H9 (cell line): ENCODE results near the gene NAPSA. TPM values are rescaled to one million over a fixed set of nuclear protein-coding genes. Genes with fewer than 3 reads are reported as not detected.

ENCODE experiments used
- DNase-seq: peaks from one replicate; pipeline ENCODE4 v3.0.0-alpha.2; 2017
- H2AFZ ChIP-seq: one replicate; pipeline ENCODE4 v1.6.1; 2013; ENCODE audit warnings: mild to moderate bottlenecking, low read length, control low read depth, moderate library complexity
- H2AK5ac ChIP-seq: 2 replicates; pipeline ENCODE4 v1.6.1; 2013; ENCODE audit warnings: low read length, control low read depth, mixed read lengths; ENCODE audit not compliant: insufficient read length
- H2BK120ac ChIP-seq: one replicate; pipeline ENCODE4 v1.6.1; 2013; ENCODE audit warnings: low read depth, mild to moderate bottlenecking, low read length, control low read depth, inconsistent platforms; ENCODE audit not compliant: poor library complexity, severe bottlenecking
- H2BK12ac ChIP-seq: 2 replicates; pipeline ENCODE4 v1.6.1; 2013; ENCODE audit warnings: low read length, control low read depth, mixed read lengths, low read depth; ENCODE audit not compliant: insufficient read length
- H2BK15ac ChIP-seq: 2 replicates; pipeline ENCODE4 v1.6.1; 2013; ENCODE audit warnings: low read depth, low read length, control low read depth
- H2BK20ac ChIP-seq: one replicate; pipeline ENCODE4 v1.6.1; 2013; ENCODE audit warnings: low read depth, mild to moderate bottlenecking, low read length, control low read depth, inconsistent platforms; ENCODE audit not compliant: poor library complexity, severe bottlenecking
- H2BK5ac ChIP-seq: 2 replicates; pipeline ENCODE4 v1.6.1; 2013; ENCODE audit warnings: low read length, control low read depth, mixed read lengths; ENCODE audit not compliant: insufficient read length
- H3K14ac ChIP-seq: 2 replicates; pipeline ENCODE4 v1.6.1; 2013; ENCODE audit warnings: low read length, control low read depth; ENCODE audit not compliant: insufficient read depth
- H3K18ac ChIP-seq: 2 replicates; pipeline ENCODE4 v1.6.1; 2013; ENCODE audit warnings: low read depth, mild to moderate bottlenecking, mixed read lengths, low read length, control low read depth; ENCODE audit not compliant: insufficient read length
- H3K23ac ChIP-seq: 2 replicates; pipeline ENCODE4 v1.6.1; 2013; ENCODE audit warnings: low read length, control low read depth, mixed read lengths, low read depth; ENCODE audit not compliant: insufficient read length
- H3K23me2 ChIP-seq: 2 replicates; pipeline ENCODE4 v1.6.1; 2013; ENCODE audit warnings: low read depth, mild to moderate bottlenecking, mixed read lengths, low read length, control low read depth; ENCODE audit not compliant: insufficient read length, poor library complexity, severe bottlenecking
- H3K27ac ChIP-seq: 2 replicates; pipeline ENCODE4 v1.5.1; 2013; ENCODE audit warnings: low read length, control low read depth, mixed read lengths, low read depth; ENCODE audit not compliant: insufficient read length
- H3K27me3 ChIP-seq: 2 replicates; pipeline ENCODE4 v1.6.1; 2013; ENCODE audit warnings: low read length, control low read depth, inconsistent platforms; ENCODE audit not compliant: insufficient read depth
- H3K4ac ChIP-seq: 2 replicates; pipeline ENCODE4 v1.6.1; 2013; ENCODE audit warnings: low read depth, mild to moderate bottlenecking, control low read depth, inconsistent platforms, low read length, moderate library complexity
- H3K4me1 ChIP-seq: 2 replicates; pipeline ENCODE4 v1.6.1; 2013; ENCODE audit warnings: low read length, control low read depth, inconsistent platforms; ENCODE audit not compliant: insufficient read depth
- H3K4me2 ChIP-seq: 2 replicates; pipeline ENCODE4 v1.6.1; 2013; ENCODE audit warnings: low read length, control low read depth, mixed read lengths; ENCODE audit not compliant: insufficient read length, insufficient read depth
- H3K56ac ChIP-seq: 2 replicates; pipeline ENCODE4 v1.6.1; 2013; ENCODE audit warnings: low read depth, mild to moderate bottlenecking, mixed read lengths, low read length, control low read depth; ENCODE audit not compliant: insufficient read length
- H3K79me1 ChIP-seq: 2 replicates; pipeline ENCODE4 v1.6.1; 2013; ENCODE audit warnings: low read depth, mild to moderate bottlenecking, moderate library complexity, low read length, control low read depth, inconsistent platforms; ENCODE audit not compliant: insufficient read depth, poor library complexity, severe bottlenecking
- H3K79me2 ChIP-seq: 2 replicates; pipeline ENCODE4 v1.6.1; 2013; ENCODE audit warnings: low read length, control low read depth, inconsistent platforms; ENCODE audit not compliant: insufficient read depth
- H3K9ac ChIP-seq: 2 replicates; pipeline ENCODE4 v1.6.1; 2013; ENCODE audit warnings: low read length, control low read depth, mixed read lengths; ENCODE audit not compliant: insufficient read length; ENCODE audit errors: extremely low read depth
- H3K9me3 ChIP-seq: one replicate; pipeline ENCODE4 v1.6.1; 2013; ENCODE audit warnings: low read depth, low read length, inconsistent platforms; ENCODE audit not compliant: control insufficient read depth
- H3T11ph ChIP-seq: one replicate; pipeline ENCODE4 v1.6.1; 2013; ENCODE audit warnings: mild to moderate bottlenecking, low read length, control low read depth, inconsistent platforms
- H4K20me1 ChIP-seq: one replicate; pipeline ENCODE4 v1.6.1; 2013; ENCODE audit not compliant: control insufficient read depth, insufficient read length, insufficient read depth
- H4K5ac ChIP-seq: 2 replicates; pipeline ENCODE4 v1.6.1; 2013; ENCODE audit warnings: low read depth, mild to moderate bottlenecking, mixed read lengths, low read length, control low read depth; ENCODE audit not compliant: insufficient read length
- H4K8ac ChIP-seq: replicated peaks from 2 replicates; pipeline ENCODE4 v1.6.1; 2013; ENCODE audit warnings: low read length, control low read depth, mixed read lengths, low read depth; ENCODE audit not compliant: insufficient read length
- H4K91ac ChIP-seq: 2 replicates; pipeline ENCODE4 v1.6.1; 2013; ENCODE audit warnings: low read depth, mild to moderate bottlenecking, moderate library complexity, mixed read lengths, low read length, control low read depth; ENCODE audit not compliant: insufficient read length
- H3K27ac Mint-ChIP-seq, 3 experiments: 2 replicates in 2 of 3; 3 replicates in 1 of 3; pipeline ENCODE4 v1.8.0; 2020 to 2021; ENCODE audit warnings: mixed read lengths in 3 of 3, mild to moderate bottlenecking in 1 of 3, moderate library complexity in 1 of 3
- H3K27me3 Mint-ChIP-seq: 2 replicates; pipeline ENCODE4 v1.8.0; 2021; ENCODE audit warnings: low read depth, mild to moderate bottlenecking, moderate library complexity, mixed read lengths
- H3K36me3 Mint-ChIP-seq, 3 experiments: 2 replicates in 2 of 3; 3 replicates in 1 of 3; pipeline ENCODE4 v1.8.0; 2020 to 2021; ENCODE audit warnings: low read depth in 3 of 3, mixed read lengths in 3 of 3; ENCODE audit not compliant: insufficient read depth in 1 of 3
- H3K4me1 Mint-ChIP-seq, 2 experiments: 2 replicates each; pipeline ENCODE4 v1.8.0; 2020; ENCODE audit warnings: mixed read lengths in 2 of 2
- H3K4me3 Mint-ChIP-seq, 2 experiments: 2 replicates in 1 of 2; 3 replicates in 1 of 2; pipeline ENCODE4 v1.8.0; 2020 to 2021; ENCODE audit warnings: mild to moderate bottlenecking in 2 of 2, mixed read lengths in 2 of 2, moderate library complexity in 1 of 2
- H3K9me3 Mint-ChIP-seq, 2 experiments: 2 replicates in 1 of 2; 3 replicates in 1 of 2; pipeline ENCODE4 v1.8.0; 2020; ENCODE audit warnings: mild to moderate bottlenecking in 2 of 2, mixed read lengths in 2 of 2, moderate library complexity in 1 of 2
- CTCF ChIP-seq: fragments of 200-600 bp; sonication (generic); conservative IDR thresholded peaks from 3 replicates; pipeline ENCODE4 v1.8.0; 2021; ENCODE audit warnings: antibody characterized with exemption, mild to moderate bottlenecking
- WGBS: extraction: QIAGEN DNeasy Blood & Tissue Kit; methylation state at CpG from one replicate; pipeline ENCODE4 v1.1.7; 2013; ENCODE audit warnings: missing lambda C conversion rate, low lambda C conversion rate, mixed read lengths; ENCODE audit not compliant: insufficient read length; ENCODE audit errors: extremely low coverage; 5-methylcytosine and 5-hydroxymethylcytosine counted together
- total RNA-seq: library from RNA; stranded (reverse); gene quantifications from 2 replicates; pipeline ENCODE4 v1.2.1, GENCODE V29; 2021

Gene NAPSA
- total RNA-seq, 1 experiment from 2014 or later, result 0.44 TPM

GRCh38 chr19:50312967-50313811, 52.2 kb downstream of the NAPSA start:
- Histone ChIP-seq H3K4me2 (peak overlapping the region; percentile 72), H4K20me1 (no peaks in the 10 kb centered on the region)
- peaks cover 19 to 49% of the 10 kb centered on the region in 2 experiments for H3K4me1 Mint-ChIP-seq

More at GRCh38 chr19:50312967-50313811, 52.2 kb downstream of the NAPSA start:
- no peak overlapping the region for H4K8ac ChIP-seq
- H3K23me2 ChIP-seq, result peaks cover 24% of the 10 kb centered on the region
- H4K5ac ChIP-seq, result no peak overlapping the region
- H2AFZ ChIP-seq, result no peak overlapping the region
- H3K18ac ChIP-seq, result no peak overlapping the region
- no peak overlapping the region for H2AK5ac ChIP-seq
- no peak for TF ChIP-seq CTCF
- no peak overlapping the region for H2BK5ac ChIP-seq
- H3K9me3 ChIP-seq, result no peaks in the 10 kb centered on the region
- no CpG with 5 or more reads among the region's 27 CpGs for WGBS
- no peak overlapping the region for H3K56ac ChIP-seq
- H3K36me3 Mint-ChIP-seq, result peaks cover 0 to 16% (median 8%) of the 10 kb centered on the region in 3 experiments; a peak in 5 of 7 replicates
- H4K91ac ChIP-seq, result no peak overlapping the region
- H3K9me3 Mint-ChIP-seq, result no peaks in the 10 kb centered on the region; a peak in 1 of 5 replicates
- H3K27ac Mint-ChIP-seq, result peak overlapping the region; percentile 66 to 97 (median 97)
- H3K27me3 Mint-ChIP-seq, result peaks cover 16% of the 10 kb centered on the region
- no peak overlapping the region for H2BK12ac ChIP-seq
- no peak overlapping the region for H3K14ac ChIP-seq
- H3K27me3 ChIP-seq, result no peaks in the 10 kb centered on the region
- DNase-seq, result no peak
- H3K23ac ChIP-seq, result no peak overlapping the region
- H3K9ac ChIP-seq, result no peak overlapping the region
- no peak overlapping the region for H2BK15ac ChIP-seq
- no peak overlapping the region for H3K4ac ChIP-seq
- no peaks in the 10 kb centered on the region for H3K79me2 ChIP-seq
- H2BK20ac ChIP-seq, result no peak overlapping the region
- H2BK120ac ChIP-seq, result no peak overlapping the region
- peak overlapping the region; percentile 29 for H3K27ac ChIP-seq
- no peak overlapping the region for H3T11ph ChIP-seq
- no peaks in the 10 kb centered on the region for H3K79me1 ChIP-seq
- H3K4me3 Mint-ChIP-seq, result peak overlapping the region; percentile 79 to 81
- H3K4me1 ChIP-seq, result no peaks in the 10 kb centered on the region
